H1 (cell line): ENCODE measurements around the gene SLC27A2. TPM values are rescaled to one million over a fixed set of nuclear protein-coding genes. Genes with fewer than 3 reads are reported as not detected.

ENCODE experiments used
- CTCF ChIA-PET: fragments of 300-600 bp; sonication (Branson Sonifier 250); formaldehyde crosslinking; loops from one replicate; lab custom pipeline; 2021; ENCODE audit not compliant: partially characterized antibody; lab: Charles Lee
- POLR2A ChIA-PET: fragments of 300-600 bp; sonication (Branson Sonifier 250); formaldehyde crosslinking; loops from one replicate; lab custom pipeline; 2021; ENCODE audit warnings: inconsistent platforms; ENCODE audit not compliant: partially characterized antibody; lab: Charles Lee
- DNase-seq, 2 experiments: peaks; one replicate each; pipeline versions ENCODE4 v3.0.0 to v3.0.0-alpha.2; 2010 to 2022; ENCODE audit warnings: low spot score in 2 of 2, low read depth in 1 of 2, mixed read lengths in 1 of 2
- FAIRE-seq: peaks from 2 replicates; lab custom pipeline; 2011; peaks lifted over from hg19 to GRCh38; lab: Jason Lieb, UNC
- H2AFZ ChIP-seq: 2 replicates; pipeline ENCODE4 v1.8.1; 2012; ENCODE audit warnings: low read length, inconsistent platforms
- H2AK5ac ChIP-seq: 2 replicates; pipeline ENCODE4 v1.6.1; 2013; ENCODE audit warnings: low read depth, low read length
- H2BK120ac ChIP-seq: replicated peaks from 2 replicates; pipeline ENCODE3; 2013; ENCODE audit warnings: low read depth, low read length, inconsistent platforms
- H2BK12ac ChIP-seq: 2 replicates; pipeline ENCODE4 v1.6.1; 2013; ENCODE audit warnings: low read depth, low read length
- H2BK15ac ChIP-seq: 2 replicates; pipeline ENCODE4 v1.6.1; 2013; ENCODE audit warnings: low read length
- H2BK20ac ChIP-seq: 2 replicates; pipeline ENCODE4 v1.6.1; 2013; ENCODE audit warnings: low read length
- H2BK5ac ChIP-seq: 2 replicates; pipeline ENCODE4 v1.6.1; 2013; ENCODE audit warnings: low read depth, low read length
- H3K14ac ChIP-seq: 2 replicates; pipeline ENCODE4 v1.6.1; 2013; ENCODE audit warnings: inconsistent platforms; ENCODE audit not compliant: insufficient read length
- H3K18ac ChIP-seq: 2 replicates; pipeline ENCODE4 v1.6.1; 2013; ENCODE audit warnings: low read length; ENCODE audit errors: extremely low read depth
- H3K23ac ChIP-seq: 2 replicates; pipeline ENCODE4 v1.6.1; 2013; ENCODE audit warnings: inconsistent platforms; ENCODE audit not compliant: insufficient read length
- H3K23me2 ChIP-seq: 2 replicates; pipeline ENCODE4 v1.6.1; 2013; ENCODE audit warnings: low read depth, low read length
- H3K27ac ChIP-seq: 2 replicates; pipeline ENCODE4 v1.6.1; 2011; ENCODE audit warnings: low read depth, low read length, inconsistent platforms
- H3K27me3 ChIP-seq, 4 experiments: replicated peaks in 1 of 4; 1 replicate in 1 of 4; 2 replicates in 3 of 4; pipeline versions ENCODE4 v1.6.1 to v1.8.1; 2011 to 2013; ENCODE audit warnings: low read length in 3 of 4, mild to moderate bottlenecking in 3 of 4, inconsistent platforms in 2 of 4, mixed read lengths in 2 of 4, moderate library complexity in 1 of 4; ENCODE audit not compliant: control insufficient read depth in 3 of 4, insufficient read depth in 3 of 4; ENCODE audit errors: extremely low read depth in 1 of 4
- H3K36me3 ChIP-seq, 4 experiments: 2 replicates each; pipeline versions ENCODE4 v1.6.1 to v1.8.1; 2011 to 2013; ENCODE audit warnings: mild to moderate bottlenecking in 4 of 4, low read length in 3 of 4, moderate library complexity in 2 of 4, control low read depth in 1 of 4, inconsistent platforms in 1 of 4; ENCODE audit not compliant: insufficient read depth in 4 of 4, control insufficient read depth in 2 of 4
- H3K4ac ChIP-seq: replicated peaks from 2 replicates; pipeline ENCODE3; 2013; ENCODE audit warnings: low read length, low read depth, mixed read lengths, inconsistent platforms; ENCODE audit not compliant: insufficient read length
- H3K4me1 ChIP-seq, 4 experiments: replicated peaks in 1 of 4; 1 replicate in 1 of 4; 2 replicates in 3 of 4; pipeline versions ENCODE4 v1.6.1 to v1.8.1; 2011 to 2013; ENCODE audit warnings: low read length in 3 of 4, inconsistent platforms in 2 of 4, mixed read lengths in 1 of 4; ENCODE audit not compliant: insufficient read depth in 4 of 4, control insufficient read depth in 3 of 4
- H3K4me2 ChIP-seq, 2 experiments: 2 replicates each; pipeline versions ENCODE4 v1.6.1 to v1.8.1; 2011 to 2013; ENCODE audit warnings: low read depth in 2 of 2, low read length in 2 of 2, control low read depth in 1 of 2, inconsistent platforms in 1 of 2, mild to moderate bottlenecking in 1 of 2; ENCODE audit not compliant: insufficient read depth in 1 of 2
- H3K4me3 ChIP-seq, 4 experiments: fragments of 200-600, 300-600 bp in 1 of 4; sonication (generic), shearing (Covaris generic), sonication (Bioruptor Twin) in 1 of 4; 2 replicates each; pipeline versions ENCODE4 v1.5.1 to v1.8.1; 2011 to 2016; ENCODE audit warnings: low read length in 4 of 4, low read depth in 3 of 4, control low read depth in 2 of 4, inconsistent platforms in 2 of 4, mild to moderate bottlenecking in 2 of 4, mixed read lengths in 1 of 4, moderate library complexity in 1 of 4; ENCODE audit not compliant: insufficient read depth in 2 of 4; ENCODE audit errors: extremely low read depth in 1 of 4
- H3K56ac ChIP-seq: replicated peaks from 2 replicates; pipeline ENCODE3; 2013; ENCODE audit warnings: low read depth, mild to moderate bottlenecking, mixed read lengths, low read length, inconsistent platforms; ENCODE audit not compliant: insufficient read length
- H3K79me1 ChIP-seq: 2 replicates; pipeline ENCODE4 v1.6.1; 2013; ENCODE audit warnings: low read depth, low read length, control low read depth
- H3K79me2 ChIP-seq, 2 experiments: 2 replicates each; pipeline versions ENCODE4 v1.6.1 to v1.8.1; 2012 to 2013; ENCODE audit warnings: low read length in 2 of 2, mild to moderate bottlenecking in 2 of 2, inconsistent platforms in 1 of 2; ENCODE audit not compliant: insufficient read depth in 2 of 2, control insufficient read depth in 1 of 2
- H3K9ac ChIP-seq, 4 experiments: replicated peaks in 1 of 4; 1 replicate in 1 of 4; 2 replicates in 3 of 4; pipeline versions ENCODE4 v1.6.1 to v1.8.1; 2011 to 2013; ENCODE audit warnings: low read depth in 3 of 4, low read length in 3 of 4, control low read depth in 2 of 4, mild to moderate bottlenecking in 2 of 4, moderate library complexity in 2 of 4, inconsistent platforms in 1 of 4; ENCODE audit errors: extremely low read depth in 1 of 4
- H3K9me3 ChIP-seq, 2 experiments: 2 replicates each; pipeline versions ENCODE4 v1.6.1 to v1.8.1; 2012 to 2013; ENCODE audit warnings: mild to moderate bottlenecking in 2 of 2, moderate library complexity in 2 of 2, control low read depth in 1 of 2, inconsistent platforms in 1 of 2, low read depth in 1 of 2, low read length in 1 of 2, mixed read lengths in 1 of 2; ENCODE audit not compliant: insufficient read depth in 2 of 2
- H4K20me1 ChIP-seq, 2 experiments: replicated peaks in 1 of 2; 2 replicates each; pipeline versions ENCODE3 to v1.8.1; 2011 to 2013; ENCODE audit warnings: inconsistent platforms in 2 of 2, low read length in 2 of 2, mild to moderate bottlenecking in 1 of 2; ENCODE audit not compliant: insufficient read depth in 2 of 2, control insufficient read depth in 1 of 2
- H4K5ac ChIP-seq: 2 replicates; pipeline ENCODE4 v1.6.1; 2013; ENCODE audit warnings: low read length, low read depth, mixed read lengths, inconsistent platforms; ENCODE audit not compliant: insufficient read length
- H4K8ac ChIP-seq: 2 replicates; pipeline ENCODE4 v1.8.0; 2013; ENCODE audit warnings: mild to moderate bottlenecking, moderate library complexity, low read length, inconsistent platforms; ENCODE audit not compliant: insufficient read depth; ENCODE audit errors: extremely low read depth
- H4K91ac ChIP-seq: replicated peaks from 2 replicates; pipeline ENCODE3; 2013; ENCODE audit warnings: low read length, mixed read lengths, inconsistent platforms; ENCODE audit not compliant: insufficient read length
- ASH2L ChIP-seq: fragments of 200-600, 300-600 bp; sonication (generic); IDR thresholded peaks from one replicate; pipeline ENCODE4 v1.7.1; 2017; ENCODE audit warnings: low read length
- ATF3 ChIP-seq: IDR thresholded peaks from 2 replicates; pipeline ENCODE4 v1.6.1; 2011; ENCODE audit warnings: low read depth, mild to moderate bottlenecking, low read length; ENCODE audit not compliant: insufficient read depth
- BACH1 ChIP-seq: IDR thresholded peaks from 2 replicates; pipeline ENCODE4 v1.6.1; 2012; ENCODE audit warnings: low read length, improper control_type of control experiment
- CEBPB ChIP-seq: IDR thresholded peaks from 2 replicates; pipeline ENCODE4 v1.6.1; 2012; ENCODE audit warnings: low read depth, low read length
- CHD1 ChIP-seq: IDR thresholded peaks from 2 replicates; pipeline ENCODE4 v1.6.1; 2012; ENCODE audit warnings: low read depth, low read length, improper control_type of control experiment
- GTF2F1 ChIP-seq: IDR thresholded peaks from 2 replicates; pipeline ENCODE4 v1.6.1; 2012; ENCODE audit warnings: low read depth, low read length, improper control_type of control experiment, borderline replicate concordance
- HDAC2 ChIP-seq, 2 experiments: fragments of 300-600 bp in 1 of 2; sonication (generic) in 1 of 2; IDR thresholded peaks; 2 replicates each; pipeline ENCODE4 v1.6.1; 2011 to 2012; ENCODE audit warnings: low read depth in 2 of 2, low read length in 2 of 2, mild to moderate bottlenecking in 2 of 2, moderate library complexity in 2 of 2, borderline replicate concordance in 1 of 2, inconsistent platforms in 1 of 2
- JUN ChIP-seq: IDR thresholded peaks from 2 replicates; pipeline ENCODE4 v1.6.1; 2011; ENCODE audit warnings: low read depth, mild to moderate bottlenecking, improper control_type of control experiment, low read length
- POU5F1 ChIP-seq: IDR thresholded peaks from 2 replicates; pipeline ENCODE4 v1.6.1; 2011; ENCODE audit warnings: low read depth, mild to moderate bottlenecking, low read length, moderate library complexity
- SP4 ChIP-seq: IDR thresholded peaks from 2 replicates; pipeline ENCODE4 v1.6.1; 2012; ENCODE audit warnings: low read length, inconsistent platforms
- SUZ12 ChIP-seq: fragments of 200-600 bp; sonication (generic); IDR thresholded peaks from 2 replicates; pipeline ENCODE4 v1.6.1; 2012; ENCODE audit warnings: mild to moderate bottlenecking, inconsistent platforms, low read length, moderate library complexity, mixed read lengths
- TAF7 ChIP-seq: optimal IDR thresholded peaks from 2 replicates; pipeline ENCODE3; 2011; ENCODE audit warnings: low read depth, mild to moderate bottlenecking, inconsistent platforms, low read length, moderate library complexity, borderline replicate concordance
- TCF12 ChIP-seq: IDR thresholded peaks from 2 replicates; pipeline ENCODE4 v1.6.1; 2011; ENCODE audit warnings: low read depth, mild to moderate bottlenecking, low read length
- WGBS, 2 experiments: shearing (Covaris generic) in 1 of 2; methylation state at CpG; one replicate each; pipeline versions ENCODE4 v1.1.6 to v1.1.7; 2013 to 2015; ENCODE audit warnings: low lambda C conversion rate in 2 of 2, mixed read lengths in 2 of 2, inconsistent platforms in 1 of 2, low coverage in 1 of 2, missing lambda C conversion rate in 1 of 2; ENCODE audit not compliant: insufficient replicate concordance in 2 of 2, insufficient coverage in 1 of 2, insufficient read length in 1 of 2; ENCODE audit errors: extremely low coverage in 1 of 2, missing lambda C conversion rate in 1 of 2; 5-methylcytosine and 5-hydroxymethylcytosine counted together
- polyA plus RNA-seq, 7 experiments: library from polyadenylated mRNA; depleted of rRNA in 3 of 7; stranded (reverse) in 5 of 7; unstranded in 2 of 7; fragments of >200 nt in 5 of 7; fragments of 200-250 nt in 2 of 7; gene quantifications; 1 replicate in 5 of 7; 2 replicates in 1 of 7; 4 replicates in 1 of 7; pipeline versions ENCODE4 v1.2.1 to v1.2.3, GENCODE V29; 2011 to 2013; ENCODE audit warnings: missing spikeins in 2 of 7, mixed read lengths in 2 of 7
- total RNA-seq: library from RNA; stranded (reverse); fragmentation: NEBNext Ultra II Directional; extraction: Animal tissue kit (Norgen Biotek cat#: 25700); gene quantifications from 2 replicates; pipeline ENCODE4 v1.2.1, GENCODE V29; 2021

SLC27A2 gene
- total and polyA plus RNA-seq, 2 of the 8 experiments (the other 6 are each of a cell fraction or from before 2014, with no cell fraction given) = 5.6 to 5.8 TPM

GRCh38 chr15:50257924-50258323 is 75.9 kb downstream of the SLC27A2 start:
- Histone ChIP-seq H3K4me1 (no peaks in the 10 kb centered on the region), H4K5ac (no peak overlapping the region), H3K9me3 (no peaks in the 10 kb centered on the region), H3K56ac (no peak overlapping the region), H2BK12ac (no peak overlapping the region), H3K36me3 (no peaks in the 10 kb centered on the region), H2BK20ac (no peak overlapping the region), H3K18ac (no peak overlapping the region), H2AFZ (no peak overlapping the region), H2BK15ac (no peak overlapping the region), H2AK5ac (no peak overlapping the region), H3K79me2 (no peaks in the 10 kb centered on the region), H4K91ac (no peak overlapping the region), H3K23me2 (no peaks in the 10 kb centered on the region), H3K23ac (no peak overlapping the region), H3K14ac (no peak overlapping the region), H3K9ac (no peak overlapping the region), H3K79me1 (no peaks in the 10 kb centered on the region), H2BK120ac (no peak overlapping the region), H3K27ac (no peak overlapping the region), H4K8ac (no peak overlapping the region), H4K20me1 (no peaks in the 10 kb centered on the region), H3K4ac (no peak overlapping the region), H2BK5ac (no peak overlapping the region), H3K4me2 (no peak overlapping the region), H3K27me3 (no peaks in the 10 kb centered on the region), H3K4me3 (no peak overlapping the region)
- TF ChIP-seq TCF12 = no peak
- TF ChIP-seq SP4 = no peak
- no peak for TF ChIP-seq BACH1
- TF ChIP-seq CHD1 = no peak
- no peak for TF ChIP-seq ASH2L
- no peak for TF ChIP-seq ATF3
- TF ChIP-seq POU5F1 = no peak
- no peak for TF ChIP-seq JUN
- no peak for TF ChIP-seq TAF7
- TF ChIP-seq HDAC2 (IDR thresholded peaks at IDR 0.05; ENCODE audit: borderline replicate concordance in 1 of 2, low read depth in 2 of 2, low read length in 2 of 2) = no peak
- no peak for TF ChIP-seq SUZ12
- TF ChIP-seq GTF2F1 = no peak
- TF ChIP-seq CEBPB = no peak
- ChIA-PET POLR2A (no interaction called here), CTCF (interaction anchor here (1.2 kb wide), 1 partner anchor 58 kb away, joined by 5 read pairs; no protein-coding TSS in a partner anchor)
- 90% methylated on average over 3 of the region's 3 CpGs; no CpG with 5 or more reads in 1 of the 2 experiments for WGBS, 2 experiments
- FAIRE-seq (no peak), DNase-seq (no peak)
